WTC11 (cell line): ENCODE data around the gene TNFRSF13B. TPM values are rescaled to one million over a fixed set of nuclear protein-coding genes. Genes with fewer than 3 reads are reported as not detected.

Experiments used
- ATAC-seq: fragments of 200-7000 bp; cut with Tn5 transposase; 2 replicates; pipeline ENCODE4 v1.10.0; 2021; ENCODE audit warnings: mild to moderate bottlenecking, moderate library complexity
- CTCF ChIA-PET: fragments of 300-600 bp; sonication (Branson Sonifier 250); formaldehyde crosslinking; loops from one replicate; lab custom pipeline; 2021; ENCODE audit warnings: antibody characterized with exemption; lab: Charles Lee
- POLR2A ChIA-PET: fragments of 350-600 bp; sonication (Branson Sonifier 250); formaldehyde crosslinking; loops from one replicate; lab custom pipeline; 2021; ENCODE audit warnings: antibody characterized with exemption; lab: Charles Lee
- DNase-seq: peaks from one replicate; pipeline ENCODE4 v3.0.0; 2021; ENCODE audit warnings: low spot score
- H3K27ac Mint-ChIP-seq: 2 replicates; pipeline ENCODE4 v1.8.0; 2021; ENCODE audit warnings: mixed read lengths
- H3K27me3 Mint-ChIP-seq: 2 replicates; pipeline ENCODE4 v1.8.0; 2021; ENCODE audit warnings: low read depth, mild to moderate bottlenecking, moderate library complexity, mixed read lengths
- H3K36me3 Mint-ChIP-seq: 2 replicates; pipeline ENCODE4 v1.8.0; 2021; ENCODE audit warnings: mixed read lengths
- H3K4me1 Mint-ChIP-seq: 2 replicates; pipeline ENCODE4 v1.8.0; 2022; ENCODE audit warnings: mixed read lengths
- H3K4me3 Mint-ChIP-seq: 2 replicates; pipeline ENCODE4 v1.8.0; 2021; ENCODE audit warnings: mild to moderate bottlenecking, moderate library complexity, mixed read lengths
- H3K9me3 Mint-ChIP-seq: 2 replicates; pipeline ENCODE4 v1.8.0; 2021; ENCODE audit warnings: mixed read lengths
- CREB1 ChIP-seq: sonication (generic); formaldehyde crosslinking; IDR thresholded peaks from 2 replicates; pipeline ENCODE4 v1.8.0; 2023; ENCODE audit warnings: mild to moderate bottlenecking, missing genetic modification reagents
- CTCF ChIP-seq: fragments of 200-600 bp; IDR thresholded peaks from 2 replicates; pipeline ENCODE4 v1.8.0; 2022; ENCODE audit warnings: antibody characterized with exemption
- E2F1 ChIP-seq: sonication (generic); formaldehyde crosslinking; IDR thresholded peaks from 2 replicates; pipeline ENCODE4 v1.8.0; 2022; ENCODE audit warnings: mild to moderate bottlenecking, missing genetic modification reagents
- ETV6 ChIP-seq: sonication (generic); formaldehyde crosslinking; IDR thresholded peaks from 2 replicates; pipeline ENCODE4 v1.8.1; 2022; ENCODE audit warnings: mild to moderate bottlenecking, missing genetic modification reagents
- FOXK1 ChIP-seq: sonication (generic); formaldehyde crosslinking; IDR thresholded peaks from 2 replicates; pipeline ENCODE4 v1.8.0; 2022; ENCODE audit warnings: mild to moderate bottlenecking, moderate library complexity, missing genetic modification reagents
- GABPB1 ChIP-seq: sonication (generic); formaldehyde crosslinking; IDR thresholded peaks from 2 replicates; pipeline ENCODE4 v1.8.1; 2023; ENCODE audit warnings: mild to moderate bottlenecking, missing genetic modification reagents
- NFE2L1 ChIP-seq: sonication (generic); formaldehyde crosslinking; IDR thresholded peaks from 2 replicates; pipeline ENCODE4 v1.8.1; 2023; ENCODE audit warnings: missing genetic modification reagents
- PREB ChIP-seq: sonication (generic); formaldehyde crosslinking; IDR thresholded peaks from 2 replicates; pipeline ENCODE4 v1.8.1; 2022; ENCODE audit warnings: mild to moderate bottlenecking, missing genetic modification reagents, moderate library complexity, borderline replicate concordance
- RORB ChIP-seq: fragments of 250-450 bp; sonication (Bioruptor Pico); IDR thresholded peaks from 2 replicates; pipeline ENCODE4 v1.9.0; 2021; ENCODE audit warnings: mild to moderate bottlenecking
- SMAD4 ChIP-seq: sonication (generic); formaldehyde crosslinking; IDR thresholded peaks from 2 replicates; pipeline ENCODE4 v1.8.0; 2022; ENCODE audit warnings: mild to moderate bottlenecking, missing genetic modification reagents
- SOX15 ChIP-seq: fragments of 250-450 bp; sonication (Bioruptor Pico); IDR thresholded peaks from 2 replicates; pipeline ENCODE4 v1.9.0; 2021; ENCODE audit warnings: mild to moderate bottlenecking
- SP1 ChIP-seq: sonication (generic); formaldehyde crosslinking; conservative IDR thresholded peaks from 2 replicates; pipeline ENCODE4 v1.8.1; 2022; ENCODE audit warnings: missing genetic modification reagents
- TCF7 ChIP-seq: sonication (generic); formaldehyde crosslinking; IDR thresholded peaks from 2 replicates; pipeline ENCODE4 v1.8.0; 2022; ENCODE audit warnings: mild to moderate bottlenecking, low read depth, missing genetic modification reagents, moderate library complexity
- TEAD4 ChIP-seq: sonication (generic); formaldehyde crosslinking; IDR thresholded peaks from 2 replicates; pipeline ENCODE4 v1.8.0; 2022; ENCODE audit warnings: mild to moderate bottlenecking, missing genetic modification reagents
- ZNF423 ChIP-seq: fragments of 250-450 bp; sonication (Bioruptor Pico); IDR thresholded peaks from 2 replicates; pipeline ENCODE4 v2.1.2; 2022; ENCODE audit warnings: mild to moderate bottlenecking, moderate library complexity
- total RNA-seq: library from RNA; stranded (reverse); gene quantifications from 3 replicates; pipeline ENCODE4 v1.2.3, GENCODE V29; 2021
- TF ChIP-seq, protein P1 (sequence below): sonication (generic); formaldehyde crosslinking; IDR thresholded peaks from 2 replicates; pipeline ENCODE4 v1.8.0; 2023; ENCODE audit warnings: missing genetic modification reagents
- TF ChIP-seq, protein P2 (sequence below): sonication (generic); formaldehyde crosslinking; IDR thresholded peaks from 2 replicates; pipeline ENCODE4 v1.8.0; 2023; ENCODE audit warnings: mild to moderate bottlenecking, missing genetic modification reagents
- TF ChIP-seq, protein P3 (sequence below): sonication (generic); formaldehyde crosslinking; IDR thresholded peaks from 2 replicates; pipeline ENCODE4 v1.8.1; 2023; ENCODE audit warnings: mild to moderate bottlenecking, missing genetic modification reagents, borderline replicate concordance
- TF ChIP-seq, protein P4 (sequence below): sonication (generic); formaldehyde crosslinking; IDR thresholded peaks from 2 replicates; pipeline ENCODE4 v1.8.1; 2023; ENCODE audit warnings: mild to moderate bottlenecking, moderate library complexity, missing genetic modification reagents

TNFRSF13B gene
- total RNA-seq, 1 experiment from 2014 or later: not detected

DNA sequence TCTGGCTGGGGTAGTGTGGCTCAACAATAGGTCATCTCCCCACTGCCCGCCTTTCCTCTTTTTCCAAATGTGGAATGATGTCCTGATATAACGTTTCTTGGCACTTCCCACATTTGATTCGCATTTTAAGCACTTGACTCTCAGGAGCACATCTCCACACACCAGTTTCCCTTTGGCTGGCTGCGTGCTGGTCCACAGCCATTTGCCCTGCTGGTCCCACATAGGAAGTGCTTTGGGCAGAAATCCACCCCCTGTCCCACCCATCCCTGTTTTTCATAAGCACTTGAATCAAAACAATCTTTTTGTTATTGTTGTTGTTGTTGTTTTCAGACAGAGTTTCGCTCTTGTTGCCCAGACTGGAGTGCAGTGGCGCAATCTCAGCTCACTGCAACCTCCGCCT lies 24.0 kb upstream of the TNFRSF13B start:
- ATAC-seq (no peak), DNase-seq (no peak)
- peaks cover 7% of the 10 kb centered on the region for H3K9me3 Mint-ChIP-seq
- H3K27ac Mint-ChIP-seq: no peak overlapping the region
- H3K4me1 Mint-ChIP-seq: no peaks in the 10 kb centered on the region
- H3K36me3 Mint-ChIP-seq: no peaks in the 10 kb centered on the region
- no peaks in the 10 kb centered on the region; the same call in none of the 2 replicates for H3K27me3 Mint-ChIP-seq
- H3K4me3 Mint-ChIP-seq: no peak overlapping the region
- TF ChIP-seq PREB (no peak), ZNF423 (CRISPR knock-in tag) (no peak), SMAD4 (CRISPR knock-in tag) (no peak), GABPB1 (no peak), TCF7 (no peak), CREB1 (no peak), TEAD4 (CRISPR knock-in tag) (no peak), NFE2L1 (CRISPR knock-in tag) (no peak), ETV6 (CRISPR knock-in tag) (no peak)
- TF ChIP-seq, protein P1, sequence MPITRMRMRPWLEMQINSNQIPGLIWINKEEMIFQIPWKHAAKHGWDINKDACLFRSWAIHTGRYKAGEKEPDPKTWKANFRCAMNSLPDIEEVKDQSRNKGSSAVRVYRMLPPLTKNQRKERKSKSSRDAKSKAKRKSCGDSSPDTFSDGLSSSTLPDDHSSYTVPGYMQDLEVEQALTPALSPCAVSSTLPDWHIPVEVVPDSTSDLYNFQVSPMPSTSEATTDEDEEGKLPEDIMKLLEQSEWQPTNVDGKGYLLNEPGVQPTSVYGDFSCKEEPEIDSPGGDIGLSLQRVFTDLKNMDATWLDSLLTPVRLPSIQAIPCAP: no peak
- TF ChIP-seq, protein P2, sequence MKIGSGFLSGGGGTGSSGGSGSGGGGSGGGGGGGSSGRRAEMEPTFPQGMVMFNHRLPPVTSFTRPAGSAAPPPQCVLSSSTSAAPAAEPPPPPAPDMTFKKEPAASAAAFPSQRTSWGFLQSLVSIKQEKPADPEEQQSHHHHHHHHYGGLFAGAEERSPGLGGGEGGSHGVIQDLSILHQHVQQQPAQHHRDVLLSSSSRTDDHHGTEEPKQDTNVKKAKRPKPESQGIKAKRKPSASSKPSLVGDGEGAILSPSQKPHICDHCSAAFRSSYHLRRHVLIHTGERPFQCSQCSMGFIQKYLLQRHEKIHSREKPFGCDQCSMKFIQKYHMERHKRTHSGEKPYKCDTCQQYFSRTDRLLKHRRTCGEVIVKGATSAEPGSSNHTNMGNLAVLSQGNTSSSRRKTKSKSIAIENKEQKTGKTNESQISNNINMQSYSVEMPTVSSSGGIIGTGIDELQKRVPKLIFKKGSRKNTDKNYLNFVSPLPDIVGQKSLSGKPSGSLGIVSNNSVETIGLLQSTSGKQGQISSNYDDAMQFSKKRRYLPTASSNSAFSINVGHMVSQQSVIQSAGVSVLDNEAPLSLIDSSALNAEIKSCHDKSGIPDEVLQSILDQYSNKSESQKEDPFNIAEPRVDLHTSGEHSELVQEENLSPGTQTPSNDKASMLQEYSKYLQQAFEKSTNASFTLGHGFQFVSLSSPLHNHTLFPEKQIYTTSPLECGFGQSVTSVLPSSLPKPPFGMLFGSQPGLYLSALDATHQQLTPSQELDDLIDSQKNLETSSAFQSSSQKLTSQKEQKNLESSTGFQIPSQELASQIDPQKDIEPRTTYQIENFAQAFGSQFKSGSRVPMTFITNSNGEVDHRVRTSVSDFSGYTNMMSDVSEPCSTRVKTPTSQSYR (CRISPR knock-in tag): no peak
- TF ChIP-seq, protein P3, sequence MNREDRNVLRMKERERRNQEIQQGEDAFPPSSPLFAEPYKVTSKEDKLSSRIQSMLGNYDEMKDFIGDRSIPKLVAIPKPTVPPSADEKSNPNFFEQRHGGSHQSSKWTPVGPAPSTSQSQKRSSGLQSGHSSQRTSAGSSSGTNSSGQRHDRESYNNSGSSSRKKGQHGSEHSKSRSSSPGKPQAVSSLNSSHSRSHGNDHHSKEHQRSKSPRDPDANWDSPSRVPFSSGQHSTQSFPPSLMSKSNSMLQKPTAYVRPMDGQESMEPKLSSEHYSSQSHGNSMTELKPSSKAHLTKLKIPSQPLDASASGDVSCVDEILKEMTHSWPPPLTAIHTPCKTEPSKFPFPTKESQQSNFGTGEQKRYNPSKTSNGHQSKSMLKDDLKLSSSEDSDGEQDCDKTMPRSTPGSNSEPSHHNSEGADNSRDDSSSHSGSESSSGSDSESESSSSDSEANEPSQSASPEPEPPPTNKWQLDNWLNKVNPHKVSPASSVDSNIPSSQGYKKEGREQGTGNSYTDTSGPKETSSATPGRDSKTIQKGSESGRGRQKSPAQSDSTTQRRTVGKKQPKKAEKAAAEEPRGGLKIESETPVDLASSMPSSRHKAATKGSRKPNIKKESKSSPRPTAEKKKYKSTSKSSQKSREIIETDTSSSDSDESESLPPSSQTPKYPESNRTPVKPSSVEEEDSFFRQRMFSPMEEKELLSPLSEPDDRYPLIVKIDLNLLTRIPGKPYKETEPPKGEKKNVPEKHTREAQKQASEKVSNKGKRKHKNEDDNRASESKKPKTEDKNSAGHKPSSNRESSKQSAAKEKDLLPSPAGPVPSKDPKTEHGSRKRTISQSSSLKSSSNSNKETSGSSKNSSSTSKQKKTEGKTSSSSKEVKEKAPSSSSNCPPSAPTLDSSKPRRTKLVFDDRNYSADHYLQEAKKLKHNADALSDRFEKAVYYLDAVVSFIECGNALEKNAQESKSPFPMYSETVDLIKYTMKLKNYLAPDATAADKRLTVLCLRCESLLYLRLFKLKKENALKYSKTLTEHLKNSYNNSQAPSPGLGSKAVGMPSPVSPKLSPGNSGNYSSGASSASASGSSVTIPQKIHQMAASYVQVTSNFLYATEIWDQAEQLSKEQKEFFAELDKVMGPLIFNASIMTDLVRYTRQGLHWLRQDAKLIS (CRISPR knock-in tag): no peak
- POLR2A ChIA-PET: no interaction called here
- CTCF ChIA-PET: interaction anchor here (1.4 kb wide), 1 partner anchor 146 kb away, joined by 3 read pairs; no protein-coding TSS in a partner anchor

- no peak overlapping the region for H3K27ac Mint-ChIP-seq
- TF ChIP-seq E2F1 (CRISPR knock-in tag): no peak
- TF ChIP-seq SOX15 (CRISPR knock-in tag): no peak
- TF ChIP-seq NFE2L1 (CRISPR knock-in tag): no peak
- TF ChIP-seq FOXK1 (CRISPR knock-in tag): no peak
- no peak for TF ChIP-seq RORB
- no peak for TF ChIP-seq TEAD4 (CRISPR knock-in tag)
- TF ChIP-seq SP1: no peak
- TF ChIP-seq, protein P4, sequence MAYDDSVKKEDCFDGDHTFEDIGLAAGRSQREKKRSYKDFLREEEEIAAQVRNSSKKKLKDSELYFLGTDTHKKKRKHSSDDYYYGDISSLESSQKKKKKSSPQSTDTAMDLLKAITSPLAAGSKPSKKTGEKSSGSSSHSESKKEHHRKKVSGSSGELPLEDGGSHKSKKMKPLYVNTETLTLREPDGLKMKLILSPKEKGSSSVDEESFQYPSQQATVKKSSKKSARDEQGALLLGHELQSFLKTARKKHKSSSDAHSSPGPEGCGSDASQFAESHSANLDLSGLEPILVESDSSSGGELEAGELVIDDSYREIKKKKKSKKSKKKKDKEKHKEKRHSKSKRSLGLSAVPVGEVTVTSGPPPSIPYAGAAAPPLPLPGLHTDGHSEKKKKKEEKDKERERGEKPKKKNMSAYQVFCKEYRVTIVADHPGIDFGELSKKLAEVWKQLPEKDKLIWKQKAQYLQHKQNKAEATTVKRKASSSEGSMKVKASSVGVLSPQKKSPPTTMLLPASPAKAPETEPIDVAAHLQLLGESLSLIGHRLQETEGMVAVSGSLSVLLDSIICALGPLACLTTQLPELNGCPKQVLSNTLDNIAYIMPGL: no peak
- no peak for TF ChIP-seq CTCF
- TF ChIP-seq, protein P1: no peak
- no peak for TF ChIP-seq PREB
Observed at GRCh38 chr17:16994631-16995030, 22.7 kb upstream of the TNFRSF13B start.

More at GRCh38 chr17:16994631-16995030, 22.7 kb upstream of the TNFRSF13B start:
- POLR2A ChIA-PET: no interaction called here
- no peak for ATAC-seq
- Mint-ChIP-seq H3K36me3 (no peaks in the 10 kb centered on the region), H3K4me1 (no peaks in the 10 kb centered on the region), H3K9me3 (peaks cover 4% of the 10 kb centered on the region), H3K4me3 (no peak overlapping the region), H3K27me3 (no peaks in the 10 kb centered on the region; the same call in 1 of the 2 replicates)
- CTCF ChIA-PET: interaction anchor here (0.9 kb wide), 1 partner anchor 147 kb away, joined by 3 read pairs; no protein-coding TSS in a partner anchor
- no peak for DNase-seq
